T-cell (primary cell): ENCODE data around the gene STK10. TPM values are rescaled to one million over a fixed set of nuclear protein-coding genes. Genes with fewer than 3 reads are reported as not detected.

ENCODE experiments used
- ATAC-seq, 4 experiments: fragments of 200-7000 bp in 3 of 4; fragments of 150-1000 bp in 1 of 4; cut with Tn5 transposase; replicated peaks in 1 of 4; 1 replicate in 3 of 4; 2 replicates in 1 of 4; pipeline ENCODE4 v1.10.0; 2021; ENCODE audit warnings: moderate library complexity in 3 of 4, mild to moderate bottlenecking in 2 of 4, moderate number of reproducible peaks in 1 of 4
- CTCF ChIA-PET, 2 donors: fragments of 300-600 bp; sonication (Branson Sonifier 250); formaldehyde crosslinking; loops; one replicate each; lab custom pipeline; 2022; ENCODE audit warnings: antibody characterized with exemption in 2 of 2; lab: Charles Lee
- POLR2A ChIA-PET, 2 donors: fragments of 300-600 bp; sonication (Branson Sonifier 250); formaldehyde crosslinking; loops; one replicate each; lab custom pipeline; 2022; ENCODE audit warnings: antibody characterized with exemption in 2 of 2; lab: Charles Lee
- DNase-seq, 35 experiments: peaks; one replicate each; pipeline versions ENCODE4 v3.0.0 to v3.0.0-alpha.2; 2013 to 2023
- H3K27ac ChIP-seq: one replicate; pipeline ENCODE4 v1.5.1; 2013; ENCODE audit warnings: low read length
- H3K27me3 ChIP-seq, 2 experiments: replicated peaks in 1 of 2; 1 replicate in 1 of 2; 2 replicates in 1 of 2; pipeline versions ENCODE4 v1.6.1 to v1.7.0; 2013; ENCODE audit warnings: low read length in 1 of 2, mixed read lengths in 1 of 2; ENCODE audit not compliant: control insufficient read depth in 2 of 2, insufficient read depth in 2 of 2; ENCODE audit errors: extremely low read depth in 1 of 2
- H3K36me3 ChIP-seq, 2 donors: 1 replicate in 1 of 2; 2 replicates in 1 of 2; pipeline versions ENCODE4 v1.6.1 to v1.7.0; 2013; ENCODE audit warnings: low read length in 1 of 2; ENCODE audit not compliant: control insufficient read depth in 2 of 2, insufficient read depth in 1 of 2; ENCODE audit errors: extremely low read depth in 1 of 2
- H3K4me1 ChIP-seq, 2 experiments: 1 replicate in 1 of 2; 2 replicates in 1 of 2; pipeline versions ENCODE4 v1.6.1 to v1.7.0; 2013; ENCODE audit warnings: low read length in 2 of 2, mixed read lengths in 1 of 2; ENCODE audit not compliant: insufficient read depth in 2 of 2, control insufficient read depth in 1 of 2; ENCODE audit errors: extremely low read depth in 1 of 2
- H3K4me3 ChIP-seq, 2 donors: 1 replicate in 1 of 2; 2 replicates in 1 of 2; pipeline versions ENCODE4 v1.5.1 to v1.7.0; 2013; ENCODE audit warnings: mild to moderate bottlenecking in 2 of 2, low read length in 1 of 2, moderate library complexity in 1 of 2; ENCODE audit not compliant: control insufficient read depth in 1 of 2; ENCODE audit errors: extremely low read depth in 1 of 2
- H3K9me3 ChIP-seq: 2 replicates; pipeline ENCODE4 v1.7.0; 2013
- H3K27ac Mint-ChIP-seq, 2 donors: one replicate each; pipeline ENCODE4 v1.8.0; 2020 to 2021; ENCODE audit warnings: mild to moderate bottlenecking in 2 of 2, mixed read lengths in 2 of 2
- H3K27me3 Mint-ChIP-seq, 2 donors: one replicate each; pipeline ENCODE4 v1.8.0; 2021 to 2022; ENCODE audit warnings: mixed read lengths in 2 of 2
- H3K36me3 Mint-ChIP-seq: one replicate; pipeline ENCODE4 v1.8.0; 2021; ENCODE audit warnings: mixed read lengths
- H3K4me1 Mint-ChIP-seq, 3 donors: one replicate each; pipeline ENCODE4 v1.8.0; 2020 to 2022; ENCODE audit warnings: mixed read lengths in 3 of 3, mild to moderate bottlenecking in 1 of 3
- H3K4me3 Mint-ChIP-seq, 3 donors: one replicate each; pipeline ENCODE4 v1.8.0; 2020 to 2022; ENCODE audit warnings: mild to moderate bottlenecking in 3 of 3, mixed read lengths in 3 of 3, moderate library complexity in 3 of 3
- H3K9me3 Mint-ChIP-seq, 3 donors: one replicate each; pipeline ENCODE4 v1.8.0; 2020 to 2022; ENCODE audit warnings: mixed read lengths in 3 of 3
- WGBS: methylation state at CpG from one replicate; pipeline ENCODE4 v1.1.5; 2013; ENCODE audit warnings: missing lambda C conversion rate; ENCODE audit not compliant: insufficient coverage; 5-methylcytosine and 5-hydroxymethylcytosine counted together
- total RNA-seq, 35 experiments: library from RNA in 6 of 35; stranded (reverse) in 6 of 35; fragments of 120-200 nt in 1 of 35; gene quantifications; one replicate each; pipeline versions ENCODE4 v1.2.1 to v1.2.4 and lab custom pipeline; 2013 to 2026

STK10 gene
- total RNA-seq (100 to 1,000 TPM; 305 to 437 (median 331) TPM), total RNA-seq (lab: John Stamatoyannopoulos, UW) (133 to 617 (median 384) reads per million in 29 experiments)
- total RNA-seq (2013), result 194 TPM

GRCh38 chr5:172188033-172188892, at the start of gene STK10:
Gene STK10, minus strand, starts transcription at chr5:172188224. Its CDS starts 182 bp downstream, at chr5:172188042.
- H3K27me3 ChIP-seq, result no peaks in the 10 kb centered on the region
- ATAC-seq (peak; percentile 78 to 84 (median 81)), DNase-seq (peak; percentile 81 to 93 (median 86))
- H3K4me3 ChIP-seq, result peak within 1 kb of the TSS; percentile 82 to 89
- H3K4me1 Mint-ChIP-seq, result peaks cover 25 to 31% (median 28%) of the 10 kb centered on the region in 3 donors
- H3K4me3 Mint-ChIP-seq, result peak within 1 kb of the TSS; percentile 95 to 100 (median 96)
- peak within 1 kb of the TSS; percentile 94 to 100 for H3K27ac Mint-ChIP-seq
- H3K4me1 ChIP-seq, result peaks cover 19 to 32% of the 10 kb centered on the region in 2 experiments
- peaks cover 0 to 12% of the 10 kb centered on the region in 2 donors for H3K36me3 ChIP-seq
- no peaks in the 10 kb centered on the region for H3K9me3 Mint-ChIP-seq
- no peaks in the 10 kb centered on the region for H3K27me3 Mint-ChIP-seq
- peaks cover 13% of the 10 kb centered on the region for H3K36me3 Mint-ChIP-seq
- H3K9me3 ChIP-seq, result no peaks in the 10 kb centered on the region
- ChIA-PET CTCF (interaction anchor here (0.5 to 6.6 kb wide), 39 partner anchors 9 to 276 kb away, joined by 3 to 119 read pairs (median 5); partner anchors contain the start of gene FBXW11 (in 1 of the 2)), POLR2A (interaction anchor here (0.6 to 3.5 kb wide), 4 partner anchors 13 to 1903 kb away, joined by 3 to 68 read pairs (median 3); partner anchors contain the start of gene FBXW11 (in 1 of the 2))
- WGBS, result under 1% methylated on average over 102 of the region's 102 CpGs
- peak within 1 kb of the TSS; percentile 95 for H3K27ac ChIP-seq

- DNase-seq, result no peak
- peaks cover 28 to 44% (median 42%) of the 10 kb centered on the region in 3 donors for H3K4me1 Mint-ChIP-seq
Measured at GRCh38 chr5:172235827-172236736, 48.1 kb upstream of the STK10 start.

GRCh38 chr5:172235132-172235780, 47.2 kb upstream of the STK10 start:
- no peak overlapping the region for H3K4me3 ChIP-seq
- Mint-ChIP-seq H3K36me3 (peaks cover 37% of the 10 kb centered on the region), H3K27ac (no peak overlapping the region), H3K9me3 (no peaks in the 10 kb centered on the region), H3K4me3 (no peak overlapping the region), H3K4me1 (peaks cover 28 to 44% (median 42%) of the 10 kb centered on the region in 3 donors), H3K27me3 (no peaks in the 10 kb centered on the region)
- POLR2A ChIA-PET, result no interaction called here
- WGBS, result 0% methylated on average over 2 of the region's 4 CpGs
- CTCF ChIA-PET, result no interaction called here
- no peak for DNase-seq
- ATAC-seq, result no peak
- H3K9me3 ChIP-seq, result no peaks in the 10 kb centered on the region
- H3K36me3 ChIP-seq, result peaks cover 0 to 7% of the 10 kb centered on the region in 2 donors
- no peaks in the 10 kb centered on the region for H3K27me3 ChIP-seq
- no peak overlapping the region for H3K27ac ChIP-seq
- H3K4me1 ChIP-seq, result peaks cover 0 to 17% of the 10 kb centered on the region in 2 experiments

More at GRCh38 chr5:172235827-172236736, 48.1 kb upstream of the STK10 start:
- no peak overlapping the region for H3K27ac ChIP-seq
- no peaks in the 10 kb centered on the region for H3K9me3 ChIP-seq
- H3K4me3 ChIP-seq, result no peak overlapping the region
- POLR2A ChIA-PET, result interaction anchor here in 1 of 2 donors (0.5 kb wide), 1 partner anchor 425 kb away, joined by 3 read pairs; no protein-coding TSS in a partner anchor
- peaks cover 0 to 17% of the 10 kb centered on the region in 2 experiments for H3K4me1 ChIP-seq
- H3K36me3 ChIP-seq, result peaks cover 0 to 7% of the 10 kb centered on the region in 2 donors
- Mint-ChIP-seq H3K4me3 (no peak overlapping the region), H3K36me3 (peaks cover 31% of the 10 kb centered on the region), H3K9me3 (no peaks in the 10 kb centered on the region), H3K27ac (peak overlapping the region in 1 of 2 donors; percentile 40), H3K27me3 (no peaks in the 10 kb centered on the region)
- CTCF ChIA-PET, result interaction anchor here in 1 of 2 donors (0.5 kb wide), 1 partner anchor 836 kb away, joined by 3 read pairs; no protein-coding TSS in a partner anchor
- no peaks in the 10 kb centered on the region for H3K27me3 ChIP-seq
- no peak for ATAC-seq
- no CpG with 5 or more reads among the region's 3 CpGs for WGBS

GRCh38 chr5:172234031-172234430, 46.0 kb upstream of the STK10 start:
- Histone ChIP-seq H3K27me3 (no peaks in the 10 kb centered on the region), H3K27ac (no peak overlapping the region), H3K9me3 (no peaks in the 10 kb centered on the region), H3K4me3 (no peak overlapping the region), H3K36me3 (peaks cover 0 to 7% of the 10 kb centered on the region in 2 donors), H3K4me1 (peaks cover 0 to 17% of the 10 kb centered on the region in 2 experiments)
- Mint-ChIP-seq H3K27ac (no peak overlapping the region), H3K4me3 (no peak overlapping the region), H3K27me3 (no peaks in the 10 kb centered on the region), H3K4me1 (peaks cover 28 to 36% (median 36%) of the 10 kb centered on the region in 3 donors), H3K36me3 (peaks cover 39% of the 10 kb centered on the region), H3K9me3 (no peaks in the 10 kb centered on the region)
- ChIA-PET POLR2A (no interaction called here), CTCF (no interaction called here)
- DNase-seq (no peak), ATAC-seq (no peak)
- 100% methylated on average over 1 of the region's 4 CpGs for WGBS

GRCh38 chr5:172229904-172230303, 41.9 kb upstream of the STK10 start:
- no peaks in the 10 kb centered on the region for H3K27me3 Mint-ChIP-seq
- H3K36me3 Mint-ChIP-seq, result peaks cover 49% of the 10 kb centered on the region
- no peaks in the 10 kb centered on the region for H3K27me3 ChIP-seq
- H3K4me1 Mint-ChIP-seq, result peaks cover 2 to 5% (median 5%) of the 10 kb centered on the region in 3 donors
- ATAC-seq (no peak), DNase-seq (no peak)
- no peaks in the 10 kb centered on the region for H3K9me3 Mint-ChIP-seq
- H3K36me3 ChIP-seq, result peaks cover 0 to 11% of the 10 kb centered on the region in 2 donors
- no peaks in the 10 kb centered on the region for H3K4me1 ChIP-seq
- H3K4me3 Mint-ChIP-seq, result no peak overlapping the region
- no peak overlapping the region for H3K27ac Mint-ChIP-seq
- CTCF ChIA-PET, result interaction anchor here in 1 of 2 donors (0.9 kb wide), 1 partner anchor 170 kb away, joined by 4 read pairs; no protein-coding TSS in a partner anchor
- no CpG with 5 or more reads among the region's 1 CpG for WGBS
- H3K27ac ChIP-seq, result no peak overlapping the region
- no peak overlapping the region for H3K4me3 ChIP-seq
- POLR2A ChIA-PET, result interaction anchor here in 1 of 2 donors (0.5 kb wide), 1 partner anchor 70 kb away, joined by 6 read pairs; no protein-coding TSS in a partner anchor
- no peaks in the 10 kb centered on the region for H3K9me3 ChIP-seq
